Measurements from ENCODE around the gene TMEM39B.
A peak's percentile ranks its signal among the peaks of the same experiment; 100 is the strongest.

The TMEM39B gene

DNA sequence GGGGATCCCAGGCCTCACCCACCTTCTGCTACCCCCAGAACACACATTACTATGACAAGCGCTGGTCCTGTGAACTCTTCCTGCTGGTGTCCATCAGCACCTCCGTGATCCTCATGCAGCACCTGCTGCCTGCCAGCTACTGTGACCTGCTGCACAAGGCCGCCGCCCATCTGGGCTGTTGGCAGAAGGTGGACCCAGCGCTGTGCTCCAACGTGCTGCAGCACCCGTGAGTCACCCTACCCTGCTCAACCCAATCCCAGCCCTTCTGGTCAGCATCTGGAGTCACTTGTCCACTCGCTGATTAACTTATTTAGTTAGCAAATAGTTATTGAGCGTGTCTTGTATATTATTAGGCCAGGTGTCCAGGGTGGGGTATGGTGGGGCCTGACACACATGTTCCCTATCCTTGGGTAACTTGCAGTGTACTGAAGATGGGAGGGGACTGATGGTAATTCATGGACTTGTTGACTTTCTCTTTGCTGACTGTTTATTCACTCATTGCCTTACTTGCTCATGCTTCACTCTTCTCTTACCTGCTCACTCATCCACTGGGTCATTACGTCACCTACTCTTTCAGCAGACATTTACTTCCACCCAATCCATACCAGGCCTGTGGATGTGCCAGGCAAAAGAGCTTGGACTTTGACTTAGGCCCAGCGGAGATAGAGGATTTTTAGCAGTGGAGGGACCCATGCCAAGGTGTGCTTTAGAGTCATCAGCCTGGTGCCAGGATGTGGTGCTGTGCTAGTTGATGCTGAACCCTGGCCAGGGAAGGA is 22.2 kb downstream of the TMEM39B start:
- Histone ChIP-seq H2BK5ac (ENCODE audit: low read depth, low read length, poor library complexity, severe bottlenecking) (no peak overlapping the region), H2AK5ac (ENCODE audit: low read length, severe bottlenecking) (no peak overlapping the region), H3K18ac (ENCODE audit: low read depth in 1 of 2, low read length in 2 of 2) (no peak overlapping the region), H3K79me1 (replicated peaks; ENCODE audit: low read length, poor library complexity, severe bottlenecking) (peaks cover 2% of the 10 kb centered on the region), H2BK15ac (ENCODE audit: low read depth, poor library complexity, severe bottlenecking) (no peak overlapping the region), H3K36me3 (ENCODE audit: control insufficient read depth in 1 of 2, insufficient read depth in 2 of 2, low read depth in 1 of 2, low read length in 2 of 2) (peaks cover 58 to 65% of the 10 kb centered on the region in 2 experiments), H3K4ac (ENCODE audit: low read depth in 1 of 2, low read length in 2 of 2) (no peak overlapping the region), H2BK120ac (ENCODE audit: low read depth, low read length) (no peak overlapping the region), H4K91ac (ENCODE audit: low read length) (no peak overlapping the region), H2BK12ac (ENCODE audit: low read length in 2 of 2) (no peak overlapping the region), H3K14ac (ENCODE audit: low read length in 2 of 2) (no peak overlapping the region), H3K4me3 (ENCODE audit: insufficient read depth in 1 of 2, low read depth in 1 of 2, low read length in 2 of 2) (no peak overlapping the region), H3K4me2 (ENCODE audit: low read length, poor library complexity, severe bottlenecking) (no peak overlapping the region), H4K8ac (ENCODE audit: low read length) (no peak overlapping the region), H3K23ac (ENCODE audit: low read length in 2 of 2) (no peak overlapping the region), H2AFZ (ENCODE audit: low read depth, low read length) (no peak overlapping the region), H3K27me3 (ENCODE audit: control insufficient read depth in 1 of 2, insufficient read depth in 1 of 2, low read length in 2 of 2) (no peaks in the 10 kb centered on the region), H3K9me3 (ENCODE audit: control insufficient read depth, low read length) (no peaks in the 10 kb centered on the region), H3K27ac (ENCODE audit: low read length, poor library complexity, severe bottlenecking) (no peak overlapping the region), H3K4me1 (ENCODE audit: control insufficient read depth, insufficient read depth, low read depth, low read length) (no peaks in the 10 kb centered on the region), H3K9ac (ENCODE audit: low read length) (no peak overlapping the region)
- WGBS: 96% methylated on average over 10 of the region's 11 CpGs
- DNase-seq: no peak

DNA sequence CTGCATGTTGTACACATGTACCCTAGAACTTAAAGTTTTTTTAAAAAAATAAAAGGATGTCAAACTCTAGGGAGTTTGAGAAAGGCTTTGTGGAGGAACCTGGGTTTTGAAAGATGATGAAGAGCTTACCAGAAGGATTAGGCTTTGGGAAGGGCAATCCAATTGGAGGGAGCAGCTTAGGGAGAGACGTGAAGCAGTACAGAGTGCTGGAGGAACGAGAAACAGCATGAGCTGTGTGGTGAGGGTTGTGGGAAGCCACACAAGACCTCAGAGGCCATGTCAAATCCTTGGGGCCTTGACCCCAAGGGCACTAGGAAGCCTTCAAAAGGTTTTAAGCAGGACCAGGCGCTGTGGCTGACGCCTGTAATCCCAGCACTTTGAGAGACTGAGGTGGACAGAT is 26.7 kb downstream of the TMEM39B start:
- WGBS: 94% methylated on average over 4 of the region's 4 CpGs
- Histone ChIP-seq H2AK5ac (ENCODE audit: low read length, severe bottlenecking) (no peak overlapping the region), H3K4me1 (ENCODE audit: control insufficient read depth, insufficient read depth, low read depth, low read length) (peaks cover 6% of the 10 kb centered on the region), H2BK15ac (ENCODE audit: low read depth, poor library complexity, severe bottlenecking) (no peak overlapping the region), H2BK12ac (ENCODE audit: low read length in 2 of 2) (no peak overlapping the region), H3K36me3 (ENCODE audit: control insufficient read depth in 1 of 2, insufficient read depth in 2 of 2, low read depth in 1 of 2, low read length in 2 of 2) (peaks cover 45 to 66% of the 10 kb centered on the region in 2 experiments), H4K91ac (ENCODE audit: low read length) (no peak overlapping the region), H3K27ac (ENCODE audit: low read length, poor library complexity, severe bottlenecking) (no peak overlapping the region), H3K18ac (ENCODE audit: low read depth in 1 of 2, low read length in 2 of 2) (no peak overlapping the region), H3K79me1 (replicated peaks; ENCODE audit: low read length, poor library complexity, severe bottlenecking) (peaks cover 7% of the 10 kb centered on the region), H2AFZ (ENCODE audit: low read depth, low read length) (no peak overlapping the region), H3K9me3 (ENCODE audit: control insufficient read depth, low read length) (no peaks in the 10 kb centered on the region), H3K9ac (ENCODE audit: low read length) (no peak overlapping the region), H4K8ac (ENCODE audit: low read length) (no peak overlapping the region), H2BK120ac (ENCODE audit: low read depth, low read length) (no peak overlapping the region), H3K27me3 (ENCODE audit: control insufficient read depth in 1 of 2, insufficient read depth in 1 of 2, low read length in 2 of 2) (no peaks in the 10 kb centered on the region), H3K4ac (ENCODE audit: low read depth in 1 of 2, low read length in 2 of 2) (no peak overlapping the region), H3K23ac (ENCODE audit: low read length in 2 of 2) (no peak overlapping the region), H3K4me3 (ENCODE audit: insufficient read depth in 1 of 2, low read depth in 1 of 2, low read length in 2 of 2) (no peak overlapping the region), H3K14ac (ENCODE audit: low read length in 2 of 2) (no peak overlapping the region), H2BK5ac (ENCODE audit: low read depth, low read length, poor library complexity, severe bottlenecking) (no peak overlapping the region), H3K4me2 (ENCODE audit: low read length, poor library complexity, severe bottlenecking) (no peak overlapping the region)
- DNase-seq: no peak

DNA sequence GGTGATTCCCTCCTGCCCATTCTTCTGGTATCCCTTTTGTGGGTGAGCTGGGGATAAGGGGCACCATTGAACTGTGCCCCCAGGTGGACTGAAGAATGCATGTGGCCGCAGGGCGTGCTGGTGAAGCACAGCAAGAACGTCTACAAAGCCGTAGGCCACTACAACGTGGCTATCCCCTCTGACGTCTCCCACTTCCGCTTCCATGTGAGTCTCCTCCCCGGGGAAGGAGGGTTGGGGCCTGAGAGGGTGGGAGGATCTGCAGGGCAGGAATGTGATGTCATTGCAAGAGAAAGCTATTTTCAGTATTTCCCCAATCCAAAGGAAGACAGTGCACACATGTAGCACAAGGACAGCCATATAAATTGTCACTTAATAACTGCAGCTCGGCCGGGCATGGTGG is 27.6 kb downstream of the TMEM39B start:
- Histone ChIP-seq H2AFZ (ENCODE audit: low read depth, low read length) (no peak overlapping the region), H3K4ac (ENCODE audit: low read depth in 1 of 2, low read length in 2 of 2) (no peak overlapping the region), H2BK15ac (ENCODE audit: low read depth, poor library complexity, severe bottlenecking) (no peak overlapping the region), H3K36me3 (ENCODE audit: control insufficient read depth in 1 of 2, insufficient read depth in 2 of 2, low read depth in 1 of 2, low read length in 2 of 2) (peaks cover 36 to 56% of the 10 kb centered on the region in 2 experiments), H3K9ac (ENCODE audit: low read length) (no peak overlapping the region), H4K91ac (ENCODE audit: low read length) (no peak overlapping the region), H3K23ac (ENCODE audit: low read length in 2 of 2) (no peak overlapping the region), H2BK5ac (ENCODE audit: low read depth, low read length, poor library complexity, severe bottlenecking) (no peak overlapping the region), H3K18ac (ENCODE audit: low read depth in 1 of 2, low read length in 2 of 2) (no peak overlapping the region), H2BK120ac (ENCODE audit: low read depth, low read length) (no peak overlapping the region), H3K4me3 (ENCODE audit: insufficient read depth in 1 of 2, low read depth in 1 of 2, low read length in 2 of 2) (no peak overlapping the region), H3K27me3 (ENCODE audit: control insufficient read depth in 1 of 2, insufficient read depth in 1 of 2, low read length in 2 of 2) (no peaks in the 10 kb centered on the region), H2AK5ac (ENCODE audit: low read length, severe bottlenecking) (no peak overlapping the region), H3K79me1 (replicated peaks; ENCODE audit: low read length, poor library complexity, severe bottlenecking) (peaks cover 7% of the 10 kb centered on the region), H4K8ac (ENCODE audit: low read length) (no peak overlapping the region), H3K14ac (ENCODE audit: low read length in 2 of 2) (no peak overlapping the region), H3K4me2 (ENCODE audit: low read length, poor library complexity, severe bottlenecking) (no peak overlapping the region), H2BK12ac (ENCODE audit: low read length in 2 of 2) (no peak overlapping the region), H3K9me3 (ENCODE audit: control insufficient read depth, low read length) (no peaks in the 10 kb centered on the region), H3K27ac (ENCODE audit: low read length, poor library complexity, severe bottlenecking) (no peak overlapping the region), H3K4me1 (ENCODE audit: control insufficient read depth, insufficient read depth, low read depth, low read length) (peaks cover 6% of the 10 kb centered on the region)
- DNase-seq: no peak
- 94% methylated on average over 8 of the region's 10 CpGs for WGBS

DNA sequence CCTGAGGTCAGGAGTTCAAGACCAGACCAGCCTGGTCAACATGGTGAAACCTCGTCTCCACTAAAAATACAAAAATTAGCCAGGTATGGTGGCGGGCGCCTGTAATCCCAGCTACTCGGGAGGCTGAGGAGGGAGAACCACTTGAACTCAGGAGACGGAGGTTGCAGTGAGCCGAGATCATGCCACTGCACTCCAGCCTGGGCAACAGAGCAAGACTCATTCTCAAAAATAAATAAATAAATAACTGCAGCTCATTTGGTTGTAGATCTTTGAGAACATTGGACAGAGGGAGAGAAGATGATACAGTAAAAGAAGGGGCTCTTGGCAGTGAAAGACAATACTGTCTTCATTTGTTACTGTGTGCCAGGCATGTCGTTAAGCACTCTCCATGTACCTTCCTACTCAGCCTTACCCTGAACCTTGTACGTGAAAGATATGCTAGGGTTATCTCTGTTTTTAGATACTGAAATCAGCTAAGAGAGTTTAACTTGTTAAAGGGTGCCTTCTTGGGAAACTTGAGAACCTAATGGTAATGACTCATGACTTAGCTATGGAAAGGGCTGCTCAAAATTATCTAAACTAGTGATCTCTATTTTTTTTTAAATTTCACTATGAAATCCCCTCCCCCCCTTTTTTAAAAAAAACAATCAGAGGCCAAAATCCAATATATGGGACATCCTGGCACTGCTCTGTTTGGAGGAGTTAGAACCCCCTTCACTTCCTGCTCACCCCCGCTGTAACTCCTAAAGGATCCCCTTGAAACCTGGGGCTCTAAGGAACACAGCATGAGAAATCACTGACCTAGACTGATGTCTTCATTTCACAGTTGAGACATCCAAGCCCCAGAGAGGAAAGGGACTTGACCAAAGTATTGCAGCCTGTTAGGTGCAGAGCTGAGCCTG is 28.3 kb downstream of the TMEM39B start:
- peaks cover 6% of the 10 kb centered on the region for H3K4me1 ChIP-seq (ENCODE audit: control insufficient read depth, insufficient read depth, low read depth, low read length)
- H2AK5ac ChIP-seq (ENCODE audit: low read length, severe bottlenecking): no peak overlapping the region
- DNase-seq: peak; percentile 57
- H3K27ac ChIP-seq (ENCODE audit: low read length, poor library complexity, severe bottlenecking): peak overlapping the region; percentile 57
- no peak overlapping the region for H3K4me3 ChIP-seq (ENCODE audit: insufficient read depth in 1 of 2, low read depth in 1 of 2, low read length in 2 of 2)
- H3K23ac ChIP-seq (ENCODE audit: low read length in 2 of 2): no peak overlapping the region
- H3K36me3 ChIP-seq (ENCODE audit: control insufficient read depth in 1 of 2, insufficient read depth in 2 of 2, low read depth in 1 of 2, low read length in 2 of 2): peaks cover 29 to 49% of the 10 kb centered on the region in 2 experiments
- 84% methylated on average over 8 of the region's 9 CpGs for WGBS
- H2BK12ac ChIP-seq (ENCODE audit: low read length in 2 of 2): no peak overlapping the region
- H2BK120ac ChIP-seq (ENCODE audit: low read depth, low read length): no peak overlapping the region
- no peak overlapping the region for H2BK5ac ChIP-seq (ENCODE audit: low read depth, low read length, poor library complexity, severe bottlenecking)
- H3K9me3 ChIP-seq (ENCODE audit: control insufficient read depth, low read length): no peaks in the 10 kb centered on the region
- H4K8ac ChIP-seq (ENCODE audit: low read length): no peak overlapping the region
- H3K27me3 ChIP-seq (ENCODE audit: control insufficient read depth in 1 of 2, insufficient read depth in 1 of 2, low read length in 2 of 2): no peaks in the 10 kb centered on the region
- no peak overlapping the region for H3K4me2 ChIP-seq (ENCODE audit: low read length, poor library complexity, severe bottlenecking)
- H3K18ac ChIP-seq (ENCODE audit: low read depth in 1 of 2, low read length in 2 of 2): no peak overlapping the region
- H3K14ac ChIP-seq (ENCODE audit: low read length in 2 of 2): no peak overlapping the region
- H4K91ac ChIP-seq (ENCODE audit: low read length): no peak overlapping the region
- peaks cover 7% of the 10 kb centered on the region for H3K79me1 ChIP-seq (replicated peaks; ENCODE audit: low read length, poor library complexity, severe bottlenecking)
- no peak overlapping the region for H3K4ac ChIP-seq (ENCODE audit: low read depth in 1 of 2, low read length in 2 of 2)
- no peak overlapping the region for H3K9ac ChIP-seq (ENCODE audit: low read length)
- no peak overlapping the region for H2AFZ ChIP-seq (ENCODE audit: low read depth, low read length)
- no peak overlapping the region for H2BK15ac ChIP-seq (ENCODE audit: low read depth, poor library complexity, severe bottlenecking)
